Measurements from ENCODE around the gene TRERF1. TPM values are rescaled to one million over a fixed set of nuclear protein-coding genes. Genes with fewer than 3 reads are reported as not detected.

The TRERF1 gene
- total RNA-seq, 1 donor, result 12.0 TPM

DNA sequence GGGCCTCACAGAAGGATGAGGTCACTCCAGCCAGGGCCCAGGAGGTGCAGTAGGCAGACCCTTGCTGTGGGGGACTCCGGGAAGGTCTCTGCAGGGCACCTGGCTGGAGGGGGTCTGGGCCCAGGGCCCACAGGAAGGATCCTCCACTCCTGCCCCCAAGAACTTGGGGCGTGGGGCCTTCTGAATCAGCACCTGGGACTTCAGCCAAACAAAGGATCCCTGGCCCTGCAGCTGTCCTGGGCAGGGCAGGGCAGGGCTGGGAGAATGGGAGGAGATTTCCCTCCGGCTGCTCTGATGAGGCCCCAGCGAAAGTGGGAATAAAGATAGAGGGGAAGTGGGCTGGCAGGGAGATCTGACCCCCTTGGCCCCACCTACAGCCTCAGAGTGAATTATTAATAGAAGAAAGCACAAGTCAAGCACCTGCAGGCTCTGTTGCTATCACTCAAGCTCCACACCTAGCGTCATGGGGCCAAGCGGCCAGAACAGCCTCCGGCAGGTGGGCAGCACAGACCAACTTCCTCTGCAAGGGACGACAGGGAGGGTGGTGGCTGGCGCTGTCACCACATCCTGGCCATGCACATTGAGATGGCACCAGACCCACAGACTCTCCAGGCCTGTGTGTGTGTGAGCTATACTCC lies 172.5 kb downstream of the TRERF1 start:
- no peak overlapping the region for H3K4me3 ChIP-seq (ENCODE audit: low read depth, low read length)
- DNase-seq (ENCODE audit: low read depth), result peak; percentile 70
- no peak for TF ChIP-seq CTCF (IDR thresholded peaks at IDR 0.05; ENCODE audit: insufficient read depth, low read length)

GRCh38 chr6:42278131-42278853 lies 173.4 kb downstream of the TRERF1 start:
- no peak for DNase-seq (ENCODE audit: low read depth)
- TF ChIP-seq CTCF (IDR thresholded peaks at IDR 0.05; ENCODE audit: insufficient read depth, low read length), result no peak
- H3K4me3 ChIP-seq (ENCODE audit: low read depth, low read length), result no peak overlapping the region

DNA sequence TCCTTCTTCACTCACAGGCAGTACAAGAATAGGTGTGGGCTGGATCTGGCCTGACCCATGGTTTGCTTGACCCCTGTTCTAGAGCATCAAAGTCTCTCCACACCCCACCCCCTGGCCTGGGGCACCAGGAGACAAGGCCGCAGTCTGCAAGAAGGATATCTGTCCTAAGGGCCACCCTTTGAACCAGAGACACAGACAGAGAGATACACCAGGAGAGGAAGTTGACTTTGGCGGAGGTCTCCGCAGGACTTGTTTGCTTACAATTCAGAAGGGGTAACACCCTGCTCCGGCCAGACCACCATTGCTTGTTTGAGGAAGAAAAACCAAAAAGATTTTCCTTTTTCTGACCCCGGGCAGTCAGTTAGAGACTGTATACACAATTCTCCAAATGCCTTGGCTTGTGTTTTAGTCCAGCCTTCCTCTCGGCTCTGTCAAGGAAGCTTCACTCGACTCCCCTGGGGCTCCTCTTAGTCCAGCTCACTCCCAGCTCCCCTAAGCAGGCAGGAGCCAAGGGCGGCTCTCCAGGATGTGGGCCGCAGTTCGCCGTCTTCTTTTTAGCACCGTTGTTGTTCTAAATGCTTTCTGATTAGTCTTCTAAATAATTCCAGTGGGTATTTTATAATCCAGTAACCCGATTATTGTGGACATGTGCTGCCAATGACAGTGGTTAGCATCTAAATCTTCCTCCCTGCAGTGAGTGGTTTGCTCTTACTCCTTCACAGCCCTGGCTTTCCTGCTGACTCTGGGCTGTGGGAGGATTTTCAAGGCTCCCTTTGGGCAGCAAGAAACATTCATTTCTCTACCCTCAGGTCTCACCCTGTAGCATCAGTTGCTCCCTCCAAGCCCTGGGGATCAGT lies 175.5 kb downstream of the TRERF1 start:
- no peak overlapping the region for H3K4me3 ChIP-seq (ENCODE audit: low read depth, low read length)
- no peak for TF ChIP-seq CTCF (IDR thresholded peaks at IDR 0.05; ENCODE audit: insufficient read depth, low read length)
- peak; percentile 83 for DNase-seq (ENCODE audit: low read depth)

- H3K4me3 ChIP-seq (ENCODE audit: low read depth, low read length), result no peak overlapping the region
- no peak for TF ChIP-seq CTCF (IDR thresholded peaks at IDR 0.05; ENCODE audit: insufficient read depth, low read length)
- DNase-seq (ENCODE audit: low read depth), result no peak
These were observed 176.2 kb downstream of the TRERF1 start for GRCh38 chr6:42275376-42276033.

- TF ChIP-seq CTCF (IDR thresholded peaks at IDR 0.05; ENCODE audit: insufficient read depth, low read length), result no peak
- DNase-seq (ENCODE audit: low read depth), result no peak
- no peak overlapping the region for H3K4me3 ChIP-seq (ENCODE audit: low read depth, low read length)
These were observed 176.8 kb downstream of the TRERF1 start for GRCh38 chr6:42274898-42275297.

Measured in fibroblast of the aortic adventitia (primary cell).